Erythroblast (primary cell): Measurements from ENCODE around the gene SRRM3.

Experiments used
- GATA1 ChIP-seq: IDR thresholded peaks from 2 replicates; pipeline ENCODE4 v1.6.1; 2011; ENCODE audit warnings: low read depth, mild to moderate bottlenecking, control low read depth, low read length, moderate library complexity
- POLR2A ChIP-seq: IDR thresholded peaks from 2 replicates; pipeline ENCODE4 v1.6.1; 2011; ENCODE audit warnings: mild to moderate bottlenecking, low read length

DNA sequence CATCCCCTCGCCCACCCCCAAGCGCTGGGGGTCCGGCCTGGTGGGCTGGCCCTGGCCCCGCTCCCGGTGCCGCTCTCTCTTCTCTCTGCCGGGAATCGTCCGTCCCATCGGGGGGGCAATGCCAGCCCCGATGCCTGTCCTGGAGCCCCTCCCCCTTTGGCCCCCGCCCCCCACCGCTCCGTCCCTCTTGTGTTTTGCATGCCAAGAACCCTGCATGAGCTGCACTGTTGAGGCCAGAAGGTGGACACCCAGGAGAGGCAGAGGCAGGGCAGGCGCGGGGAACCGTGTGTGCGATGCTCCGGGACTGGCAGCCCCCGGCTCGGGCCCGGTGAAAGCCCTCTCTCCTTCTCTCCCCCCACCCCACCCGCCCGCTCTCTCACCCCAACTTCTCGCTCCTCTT lies 78.7 kb downstream of the SRRM3 start:
- TF ChIP-seq POLR2A, result no peak
- TF ChIP-seq GATA1, result no peak
